Caco-2 (cell line): ENCODE results near the gene DHRS11. TPM values are rescaled to one million over a fixed set of nuclear protein-coding genes. Genes with fewer than 3 reads are reported as not detected.

Experiments used
- BruUV-seq: library from RNA; stranded (reverse); fragments of 400-500 nt; replicated peaks from 2 replicates; lab custom pipeline; 2021; lab: Mats Ljungman, UMichigan
- CTCF ChIA-PET: fragments of 300-600 bp; sonication (Branson Sonifier 250); formaldehyde crosslinking; loops from one replicate; lab custom pipeline; 2022; ENCODE audit warnings: antibody characterized with exemption; lab: Charles Lee
- POLR2A ChIA-PET: fragments of 300-600 bp; sonication (Branson Sonifier 250); formaldehyde crosslinking; loops from one replicate; lab custom pipeline; 2022; ENCODE audit warnings: antibody characterized with exemption; lab: Charles Lee
- DNase-seq, 2 experiments: peaks; one replicate each; pipeline versions ENCODE4 v3.0.0 to v3.0.0-alpha.2; 2020 to 2022
- H3K27me3 ChIP-seq: replicated peaks from 2 replicates; pipeline ENCODE4 v1.6.0; 2011; ENCODE audit warnings: low read length; ENCODE audit not compliant: control insufficient read depth, insufficient read depth
- H3K36me3 ChIP-seq: 2 replicates; pipeline ENCODE4 v1.5.1; 2011; ENCODE audit warnings: low read length; ENCODE audit not compliant: control insufficient read depth, insufficient read depth
- H3K4me1 ChIP-seq: fragments of 250-450 bp; sonication (Bioruptor Pico); 2 replicates; pipeline ENCODE4 v1.5.1; 2020; ENCODE audit warnings: mild to moderate bottlenecking
- H3K4me3 ChIP-seq: 2 replicates; pipeline ENCODE4 v1.5.1; 2011; ENCODE audit warnings: low read depth, mild to moderate bottlenecking, control low read depth, low read length
- H3K9me3 ChIP-seq: fragments of 250-450 bp; sonication (Bioruptor Pico); 2 replicates; pipeline ENCODE4 v1.5.1; 2020; ENCODE audit warnings: mild to moderate bottlenecking, moderate library complexity
- H3K27ac Mint-ChIP-seq: one replicate; pipeline ENCODE4 v1.8.0; 2022; ENCODE audit warnings: mixed read lengths; ENCODE audit not compliant: unreplicated experiment
- H3K27me3 Mint-ChIP-seq: one replicate; pipeline ENCODE4 v1.8.0; 2022; ENCODE audit warnings: mixed read lengths; ENCODE audit not compliant: insufficient read depth, unreplicated experiment
- H3K36me3 Mint-ChIP-seq: one replicate; pipeline ENCODE4 v1.8.0; 2022; ENCODE audit warnings: mild to moderate bottlenecking, mixed read lengths; ENCODE audit not compliant: insufficient read depth, unreplicated experiment
- H3K4me1 Mint-ChIP-seq: one replicate; pipeline ENCODE4 v1.8.0; 2022; ENCODE audit warnings: low read depth, mixed read lengths; ENCODE audit not compliant: unreplicated experiment
- H3K4me3 Mint-ChIP-seq: one replicate; pipeline ENCODE4 v1.8.0; 2022; ENCODE audit warnings: mild to moderate bottlenecking, moderate library complexity, mixed read lengths; ENCODE audit not compliant: unreplicated experiment
- H3K9me3 Mint-ChIP-seq: one replicate; pipeline ENCODE4 v1.8.0; 2022; ENCODE audit warnings: mixed read lengths; ENCODE audit not compliant: unreplicated experiment
- intact Hi-C: fragments of 100-400 bp; cut with micrococcal nuclease; formaldehyde crosslinking; loops from one replicate; pipeline ENCODE4 v1.10.0; 2022; ENCODE audit not compliant: unreplicated experiment
- total RNA-seq: library from RNA; stranded (reverse); gene quantifications from 2 replicates; pipeline ENCODE4 v1.2.3, GENCODE V29; 2022
- TF ChIP-seq, protein P1 (sequence below), 2 experiments: fragments of 200-600 bp in 1 of 2; IDR thresholded peaks; 1 replicate in 1 of 2; 2 replicates in 1 of 2; pipeline versions ENCODE4 v1.5.1 to v1.8.0; 2011 to 2022; ENCODE audit warnings: antibody characterized with exemption in 1 of 2, control low read depth in 1 of 2, inconsistent platforms in 1 of 2, low read depth in 1 of 2, low read length in 1 of 2, mild to moderate bottlenecking in 1 of 2, moderate library complexity in 1 of 2; ENCODE audit not compliant: insufficient read depth in 1 of 2, severe bottlenecking in 1 of 2, unreplicated experiment in 1 of 2

The DHRS11 gene
- total RNA-seq, 1 experiment from 2014 or later = 44.7 TPM

- ChIA-PET CTCF (interaction anchor here (0.7 kb wide), 2 partner anchors 66 to 146 kb away, joined by 3 to 10 read pairs; no protein-coding TSS in a partner anchor), POLR2A (no interaction called here)
- Mint-ChIP-seq H3K36me3 (peaks cover 6% of the 10 kb centered on the region), H3K4me1 (no peaks in the 10 kb centered on the region), H3K27me3 (peaks cover 21% of the 10 kb centered on the region), H3K4me3 (no peak overlapping the region), H3K27ac (no peak overlapping the region), H3K9me3 (no peaks in the 10 kb centered on the region)
- intact Hi-C loops = no loop called here
- H3K36me3 ChIP-seq = no peaks in the 10 kb centered on the region
- BruUV-seq = no TSS peak
- TF ChIP-seq, protein P1, sequence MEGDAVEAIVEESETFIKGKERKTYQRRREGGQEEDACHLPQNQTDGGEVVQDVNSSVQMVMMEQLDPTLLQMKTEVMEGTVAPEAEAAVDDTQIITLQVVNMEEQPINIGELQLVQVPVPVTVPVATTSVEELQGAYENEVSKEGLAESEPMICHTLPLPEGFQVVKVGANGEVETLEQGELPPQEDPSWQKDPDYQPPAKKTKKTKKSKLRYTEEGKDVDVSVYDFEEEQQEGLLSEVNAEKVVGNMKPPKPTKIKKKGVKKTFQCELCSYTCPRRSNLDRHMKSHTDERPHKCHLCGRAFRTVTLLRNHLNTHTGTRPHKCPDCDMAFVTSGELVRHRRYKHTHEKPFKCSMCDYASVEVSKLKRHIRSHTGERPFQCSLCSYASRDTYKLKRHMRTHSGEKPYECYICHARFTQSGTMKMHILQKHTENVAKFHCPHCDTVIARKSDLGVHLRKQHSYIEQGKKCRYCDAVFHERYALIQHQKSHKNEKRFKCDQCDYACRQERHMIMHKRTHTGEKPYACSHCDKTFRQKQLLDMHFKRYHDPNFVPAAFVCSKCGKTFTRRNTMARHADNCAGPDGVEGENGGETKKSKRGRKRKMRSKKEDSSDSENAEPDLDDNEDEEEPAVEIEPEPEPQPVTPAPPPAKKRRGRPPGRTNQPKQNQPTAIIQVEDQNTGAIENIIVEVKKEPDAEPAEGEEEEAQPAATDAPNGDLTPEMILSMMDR (IDR thresholded peaks at IDR 0.05; ENCODE audit: insufficient read depth in 1 of 2, low read depth in 1 of 2, low read length in 1 of 2, severe bottlenecking in 1 of 2, unreplicated experiment in 1 of 2) = no peak
- H3K27me3 ChIP-seq = no peaks in the 10 kb centered on the region
- H3K4me1 ChIP-seq = no peaks in the 10 kb centered on the region
- no peaks in the 10 kb centered on the region for H3K9me3 ChIP-seq
- no peak overlapping the region for H3K4me3 ChIP-seq
- DNase-seq = no peak
These were observed 41.5 kb downstream of the DHRS11 start for GRCh38 chr17:36632916-36633771.

- Mint-ChIP-seq H3K4me3 (no peak overlapping the region), H3K4me1 (no peaks in the 10 kb centered on the region), H3K27me3 (peaks cover 45% of the 10 kb centered on the region), H3K9me3 (no peaks in the 10 kb centered on the region), H3K36me3 (no peaks in the 10 kb centered on the region), H3K27ac (no peak overlapping the region)
- no peak for DNase-seq
- H3K36me3 ChIP-seq = no peaks in the 10 kb centered on the region
- H3K4me1 ChIP-seq = peaks cover 9% of the 10 kb centered on the region
- no peaks in the 10 kb centered on the region for H3K9me3 ChIP-seq
- peaks cover 2% of the 10 kb centered on the region; the same call in 1 of the 2 replicates for H3K27me3 ChIP-seq
- H3K4me3 ChIP-seq = no peak overlapping the region
- TF ChIP-seq, protein P1 (IDR thresholded peaks at IDR 0.05; ENCODE audit: insufficient read depth in 1 of 2, low read depth in 1 of 2, low read length in 1 of 2, severe bottlenecking in 1 of 2, unreplicated experiment in 1 of 2) = no peak
- BruUV-seq = no TSS peak
- intact Hi-C loops = no loop called here
- ChIA-PET POLR2A (no interaction called here), CTCF (no interaction called here)
These were observed 48.7 kb downstream of the DHRS11 start for GRCh38 chr17:36640346-36640745.

- Mint-ChIP-seq H3K9me3 (no peaks in the 10 kb centered on the region), H3K36me3 (no peaks in the 10 kb centered on the region), H3K27ac (no peak overlapping the region), H3K27me3 (peaks cover 46% of the 10 kb centered on the region), H3K4me1 (no peaks in the 10 kb centered on the region), H3K4me3 (no peak overlapping the region)
- ChIA-PET POLR2A (no interaction called here), CTCF (no interaction called here)
- no peak for DNase-seq
- peaks cover 2% of the 10 kb centered on the region; the same call in 1 of the 2 replicates for H3K27me3 ChIP-seq
- BruUV-seq = no TSS peak
- H3K4me3 ChIP-seq = no peak overlapping the region
- no peaks in the 10 kb centered on the region for H3K9me3 ChIP-seq
- intact Hi-C loops = no loop called here
- TF ChIP-seq, protein P1 (IDR thresholded peaks at IDR 0.05; ENCODE audit: insufficient read depth in 1 of 2, low read depth in 1 of 2, low read length in 1 of 2, severe bottlenecking in 1 of 2, unreplicated experiment in 1 of 2) = no peak
- H3K36me3 ChIP-seq = no peaks in the 10 kb centered on the region
- H3K4me1 ChIP-seq = peaks cover 9% of the 10 kb centered on the region
These were observed 49.2 kb downstream of the DHRS11 start for GRCh38 chr17:36640836-36641235.
